ELR (cell line): Measurements from ENCODE around the gene SIAE.

Source experiments
- DNase-seq: peaks from one replicate; pipeline ENCODE4 v3.0.0-alpha.2; 2015; ENCODE audit warnings: low read depth

The SIAE gene, protein sequence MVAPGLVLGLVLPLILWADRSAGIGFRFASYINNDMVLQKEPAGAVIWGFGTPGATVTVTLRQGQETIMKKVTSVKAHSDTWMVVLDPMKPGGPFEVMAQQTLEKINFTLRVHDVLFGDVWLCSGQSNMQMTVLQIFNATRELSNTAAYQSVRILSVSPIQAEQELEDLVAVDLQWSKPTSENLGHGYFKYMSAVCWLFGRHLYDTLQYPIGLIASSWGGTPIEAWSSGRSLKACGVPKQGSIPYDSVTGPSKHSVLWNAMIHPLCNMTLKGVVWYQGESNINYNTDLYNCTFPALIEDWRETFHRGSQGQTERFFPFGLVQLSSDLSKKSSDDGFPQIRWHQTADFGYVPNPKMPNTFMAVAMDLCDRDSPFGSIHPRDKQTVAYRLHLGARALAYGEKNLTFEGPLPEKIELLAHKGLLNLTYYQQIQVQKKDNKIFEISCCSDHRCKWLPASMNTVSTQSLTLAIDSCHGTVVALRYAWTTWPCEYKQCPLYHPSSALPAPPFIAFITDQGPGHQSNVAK

GRCh38 chr11:124673333-124674167, at the start of gene SIAE, which contains the start of gene SPA17:
TSS of gene SIAE (minus strand) at chr11:124673739. CDS start at chr11:124673708, 31 bp downstream.
TSS of gene SPA17 (plus strand) at chr11:124673904. CDS start at chr11:124675265, 1,361 bp downstream.
- peak; percentile 94 for DNase-seq

GRCh38 chr11:124722176-124722575, 48.6 kb upstream of the SIAE start:
- no peak for DNase-seq

DNA sequence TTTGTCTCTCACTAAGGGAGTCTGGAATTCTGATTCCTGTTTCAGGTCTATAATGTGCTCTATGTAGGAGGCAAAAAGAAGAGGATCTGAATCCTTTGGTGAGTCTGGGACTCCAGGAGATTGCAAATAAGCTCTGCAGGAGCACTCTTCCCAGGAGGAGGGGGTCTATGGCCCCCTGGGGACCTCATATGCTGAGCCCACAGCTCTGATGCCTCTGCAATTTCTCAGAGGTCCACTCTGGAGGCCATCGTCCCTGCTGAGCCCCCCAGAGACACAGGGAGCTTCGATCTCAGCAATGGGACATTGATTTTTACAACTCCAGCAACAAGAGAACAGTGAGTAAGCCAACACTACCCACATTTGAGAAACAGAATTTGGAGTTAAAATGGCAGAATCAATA, 46.0 kb upstream of the SIAE start:
- DNase-seq: no peak

DNA sequence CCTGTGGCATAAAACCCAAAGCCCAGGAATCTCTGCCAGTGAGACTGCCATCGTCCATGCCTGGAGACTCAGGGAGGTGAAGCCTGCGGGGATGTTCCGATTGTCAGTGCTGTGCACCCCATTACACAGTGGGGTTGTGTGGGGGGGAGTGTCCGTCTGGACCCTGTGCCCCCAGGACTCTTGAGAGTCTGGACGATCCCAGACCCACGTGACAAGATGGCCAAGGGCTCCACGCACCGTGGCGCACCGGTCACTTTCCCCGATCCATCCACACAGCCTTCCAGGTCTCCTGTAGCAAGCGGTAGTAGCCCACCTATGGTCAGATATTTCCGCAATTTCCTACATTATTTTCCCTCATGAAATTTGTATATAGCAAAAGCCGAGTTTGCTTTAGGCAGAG, 45.3 kb upstream of the SIAE start:
- no peak for DNase-seq

DNA sequence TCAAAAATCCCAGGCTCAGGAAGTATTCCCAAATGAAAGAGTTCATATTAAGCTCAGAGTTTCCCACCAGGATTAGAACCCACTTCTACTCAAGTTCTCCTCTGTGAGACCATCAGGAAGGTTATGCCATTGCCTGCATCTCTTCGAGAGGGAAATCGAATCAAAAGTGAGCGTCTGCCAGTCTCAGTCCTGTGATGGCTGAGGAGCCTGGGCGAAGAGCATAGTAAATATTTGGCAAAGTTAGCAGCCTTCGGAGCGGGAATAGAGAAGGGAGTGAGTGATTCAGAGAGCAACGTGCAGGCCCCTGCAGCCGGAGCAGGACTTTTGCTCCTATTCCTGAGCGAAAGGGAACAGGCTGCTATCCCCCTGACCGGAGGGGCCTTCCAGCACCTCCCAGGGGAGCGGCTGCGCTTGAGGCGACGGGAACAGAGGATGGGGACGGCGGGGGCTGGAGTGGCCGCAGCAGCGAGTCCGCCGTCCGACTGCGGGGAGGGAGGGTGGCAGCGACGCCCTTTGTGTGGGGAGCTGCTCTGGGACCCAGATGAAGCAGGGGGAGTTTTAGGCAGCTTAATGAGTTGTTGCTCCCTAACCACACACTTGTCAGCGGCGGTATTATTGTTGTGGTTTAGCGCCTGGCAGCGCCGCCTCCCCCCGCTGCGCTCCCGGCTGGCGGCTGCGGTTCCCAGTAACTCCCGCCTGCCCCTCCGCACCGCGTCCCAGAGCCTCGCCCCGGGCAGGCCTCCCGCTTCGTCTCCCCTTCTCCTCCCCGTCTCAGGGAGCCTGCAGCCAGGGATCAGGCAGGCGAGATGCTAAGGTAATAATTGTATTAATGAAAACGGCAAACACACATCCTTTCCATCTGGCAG, 44.5 kb upstream of the SIAE start:
- peak; percentile 49 for DNase-seq

GRCh38 chr11:124717421-124717785, 43.9 kb upstream of the SIAE start:
- peak; percentile 36 for DNase-seq

DNA sequence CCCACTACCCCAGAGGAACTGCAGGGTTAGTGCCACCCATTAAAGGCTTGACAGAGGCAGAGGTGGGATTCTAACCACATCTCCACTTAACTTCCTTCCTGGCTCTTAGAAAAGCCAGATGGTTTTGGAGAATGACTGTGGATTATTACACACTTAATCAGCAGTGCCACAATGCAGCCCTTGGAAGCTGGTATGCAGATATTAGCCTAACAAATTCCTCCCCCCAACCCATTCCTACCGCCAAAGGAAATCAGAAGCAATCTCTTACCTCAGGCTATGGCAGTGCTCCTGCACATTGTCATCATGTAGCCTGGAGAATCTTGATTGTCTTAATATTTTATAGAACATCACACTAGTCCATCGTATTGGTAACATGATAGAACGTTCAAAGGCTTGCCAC, 43.1 kb upstream of the SIAE start:
- DNase-seq: peak; percentile 58

DNA sequence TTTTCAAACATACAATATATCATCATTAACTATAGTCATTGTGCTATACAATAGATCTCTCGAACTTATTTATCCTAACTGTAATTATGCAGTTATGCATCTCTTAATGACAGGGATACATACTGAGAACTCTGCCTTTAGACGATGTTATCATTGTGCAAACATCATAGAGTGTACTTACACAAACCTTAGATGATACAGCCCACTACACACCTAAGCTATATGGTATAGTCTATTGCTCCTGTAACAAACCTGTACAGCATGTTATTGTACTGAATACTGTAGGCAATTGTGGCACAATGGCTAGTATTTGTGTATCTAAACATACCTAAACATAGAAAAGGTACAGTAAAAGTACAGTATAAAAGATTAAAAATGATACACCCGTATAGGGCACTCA, 38.9 kb upstream of the SIAE start:
- no peak for DNase-seq

DNA sequence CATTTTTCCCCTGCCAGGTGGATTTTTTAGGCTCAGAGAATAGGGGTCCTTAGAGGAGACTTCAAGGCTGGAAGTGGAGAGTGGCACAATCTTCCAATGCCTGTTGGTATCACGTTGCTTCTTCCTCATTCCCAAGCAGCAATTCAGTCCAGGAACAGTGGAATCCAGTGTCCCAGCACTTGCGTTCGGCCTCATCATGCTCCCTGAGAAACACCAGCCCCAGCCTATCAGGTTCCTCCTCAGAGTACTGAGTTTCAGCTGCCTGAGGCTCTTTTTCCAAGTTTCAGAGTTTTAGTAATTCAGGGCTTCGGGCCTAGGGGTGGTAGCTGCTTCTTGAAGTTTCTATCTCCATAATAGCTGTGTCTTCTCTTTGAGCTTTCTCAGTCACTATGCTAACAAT, 34.3 kb upstream of the SIAE start:
- DNase-seq: no peak

GRCh38 chr11:124700028-124700427, 26.5 kb upstream of the SIAE start:
- no peak for DNase-seq

- no peak for DNase-seq
Measured at GRCh38 chr11:124699547-124699946, 26.0 kb upstream of the SIAE start.

- DNase-seq: no peak
Measured at GRCh38 chr11:124693142-124693541, 19.6 kb upstream of the SIAE start.

DNA sequence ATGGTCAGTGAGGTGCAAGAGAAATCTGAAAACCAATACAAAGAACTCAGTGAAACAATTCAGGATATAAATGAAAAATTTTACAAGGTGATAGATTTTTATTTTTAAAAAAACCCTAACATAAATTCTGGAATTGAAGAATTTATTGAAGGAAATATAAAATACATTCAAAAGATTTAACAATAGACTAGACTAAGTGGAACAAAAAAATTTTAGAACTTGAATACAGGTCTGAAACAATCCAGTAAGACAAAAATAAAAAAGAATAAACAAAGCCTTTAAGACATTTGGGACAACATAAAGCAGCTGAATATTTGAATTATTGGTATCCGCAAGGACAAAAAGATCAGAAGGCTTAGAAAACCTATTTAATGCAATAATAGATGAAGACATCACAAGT, 8.9 kb upstream of the SIAE start:
- no peak for DNase-seq

DNA sequence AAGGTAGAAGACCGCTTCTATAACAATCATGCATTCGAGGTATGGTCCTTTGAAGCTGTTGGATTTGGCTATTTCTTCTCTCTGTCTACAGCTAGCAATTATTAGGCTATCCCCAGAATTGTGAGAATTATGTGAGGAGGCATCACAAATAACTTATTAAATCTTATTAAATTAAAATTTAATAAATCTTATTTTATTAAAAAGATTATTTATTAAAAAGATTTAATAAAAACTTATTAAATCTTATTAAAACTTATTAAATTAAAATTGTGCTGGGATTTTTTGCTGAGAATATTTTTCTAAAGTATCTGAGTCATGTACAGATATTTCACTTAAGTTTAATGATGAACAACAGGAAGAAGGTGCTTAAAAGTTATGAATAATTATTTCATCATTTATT, 7.9 kb upstream of the SIAE start:
- no peak for DNase-seq

DNA sequence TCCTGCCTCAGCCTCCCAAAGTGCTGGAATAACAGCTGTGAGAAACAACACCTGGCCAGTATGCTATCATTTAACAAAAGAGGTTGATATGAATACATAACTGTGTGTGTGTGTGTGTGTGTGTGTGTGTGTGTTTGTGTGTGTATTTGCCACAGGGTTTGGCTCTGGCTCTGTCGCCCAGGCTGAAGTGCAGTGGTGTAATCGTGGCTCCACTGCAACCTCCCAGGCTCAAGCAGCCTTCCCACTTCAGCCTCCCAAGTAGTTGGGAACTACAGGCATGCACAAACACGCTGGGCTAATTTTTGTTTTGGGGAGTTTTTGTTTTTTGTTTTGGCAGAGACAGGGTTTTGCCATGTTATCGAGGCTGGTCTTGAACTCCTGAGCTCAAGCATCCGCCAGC, 4.9 kb upstream of the SIAE start:
- no peak for DNase-seq

DNA sequence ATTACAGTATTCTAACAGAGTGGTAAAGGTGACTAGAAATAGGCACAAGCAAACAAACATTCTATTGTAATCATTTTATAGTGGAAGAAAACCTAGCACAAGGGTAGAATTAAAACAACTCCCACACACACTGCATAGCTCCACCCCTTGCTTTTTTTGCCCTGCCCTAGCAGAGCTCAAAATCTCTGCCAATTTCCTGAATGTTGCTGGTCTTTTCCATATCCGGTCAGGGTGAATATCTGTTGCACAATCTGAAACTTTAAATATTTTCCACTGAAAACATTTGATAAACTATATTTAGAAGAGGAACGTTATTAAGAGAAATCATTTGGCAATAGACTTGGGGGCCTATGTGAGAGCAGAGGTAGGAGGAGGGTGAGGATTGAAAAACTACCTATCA, 2.8 kb upstream of the SIAE start:
- peak; percentile 35 for DNase-seq

GRCh38 chr11:124674571-124674970, 1.0 kb upstream of the SIAE start:
- no peak for DNase-seq

GRCh38 chr11:124674168-124674517, 604 bp upstream of the SIAE start:
- no peak for DNase-seq

- DNase-seq: no peak
Measured at GRCh38 chr11:124672536-124673215, 863 bp downstream of the SIAE start.

- DNase-seq: no peak
Measured at GRCh38 chr11:124670732-124671131, 2.8 kb downstream of the SIAE start.

DNA sequence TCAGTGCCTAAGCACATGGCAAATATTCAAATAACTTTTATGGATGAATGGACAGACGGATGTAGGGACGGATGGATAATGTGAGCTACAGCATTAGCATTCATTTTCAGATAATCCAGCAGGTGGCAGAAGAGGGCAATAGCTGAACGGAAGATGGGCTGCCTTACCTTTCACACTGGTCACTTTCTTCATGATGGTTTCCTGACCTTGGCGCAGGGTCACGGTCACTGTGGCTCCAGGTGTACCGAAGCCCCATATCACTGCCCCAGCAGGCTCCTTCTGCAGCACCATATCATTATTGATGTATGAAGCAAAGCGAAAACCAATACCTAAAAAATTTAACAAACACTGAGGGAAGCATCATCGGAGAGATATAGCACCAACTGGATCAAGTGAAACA, 4.3 kb downstream of the SIAE start:
- peak; percentile 57 for DNase-seq

- no peak for DNase-seq
Measured at GRCh38 chr11:124667601-124668000, 5.9 kb downstream of the SIAE start.
